NCI-H2107 treated with DMSO at 0.1 percent for 48 hours (cell line): ENCODE data around the gene ADAP2.
"Not testable (repeated sequence)": the region's sequence is repeated elsewhere in the genome, so short reads cannot be mapped to it uniquely, and the experiment has no call there.

Experiments used
- DNase-seq: peaks from one replicate; lab custom pipeline; 2025; ENCODE audit not compliant: unreplicated experiment; lab: John Stamatoyannopoulos, UW

ADAP2 gene

DNA sequence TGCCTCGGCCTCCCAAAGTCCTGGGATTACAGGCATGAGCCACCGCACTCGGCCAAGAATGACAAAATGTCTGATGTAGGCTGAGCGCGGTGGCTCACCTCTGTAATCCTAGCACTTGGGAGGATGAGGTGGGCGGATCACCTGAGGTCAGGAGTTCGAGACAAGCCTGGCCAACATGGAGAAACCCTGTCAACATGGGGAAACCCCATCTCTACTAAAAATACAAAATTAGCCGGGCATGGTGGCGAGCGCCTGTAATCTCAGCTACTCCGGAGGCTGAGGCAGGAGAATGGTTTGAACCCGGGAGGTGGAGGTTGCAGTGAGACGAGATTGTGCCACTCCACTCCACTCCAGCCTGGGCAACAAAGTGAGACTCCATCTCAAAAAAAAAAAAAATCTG is 46.2 kb downstream of the ADAP2 start:
- not testable (repeated sequence) for DNase-seq

DNA sequence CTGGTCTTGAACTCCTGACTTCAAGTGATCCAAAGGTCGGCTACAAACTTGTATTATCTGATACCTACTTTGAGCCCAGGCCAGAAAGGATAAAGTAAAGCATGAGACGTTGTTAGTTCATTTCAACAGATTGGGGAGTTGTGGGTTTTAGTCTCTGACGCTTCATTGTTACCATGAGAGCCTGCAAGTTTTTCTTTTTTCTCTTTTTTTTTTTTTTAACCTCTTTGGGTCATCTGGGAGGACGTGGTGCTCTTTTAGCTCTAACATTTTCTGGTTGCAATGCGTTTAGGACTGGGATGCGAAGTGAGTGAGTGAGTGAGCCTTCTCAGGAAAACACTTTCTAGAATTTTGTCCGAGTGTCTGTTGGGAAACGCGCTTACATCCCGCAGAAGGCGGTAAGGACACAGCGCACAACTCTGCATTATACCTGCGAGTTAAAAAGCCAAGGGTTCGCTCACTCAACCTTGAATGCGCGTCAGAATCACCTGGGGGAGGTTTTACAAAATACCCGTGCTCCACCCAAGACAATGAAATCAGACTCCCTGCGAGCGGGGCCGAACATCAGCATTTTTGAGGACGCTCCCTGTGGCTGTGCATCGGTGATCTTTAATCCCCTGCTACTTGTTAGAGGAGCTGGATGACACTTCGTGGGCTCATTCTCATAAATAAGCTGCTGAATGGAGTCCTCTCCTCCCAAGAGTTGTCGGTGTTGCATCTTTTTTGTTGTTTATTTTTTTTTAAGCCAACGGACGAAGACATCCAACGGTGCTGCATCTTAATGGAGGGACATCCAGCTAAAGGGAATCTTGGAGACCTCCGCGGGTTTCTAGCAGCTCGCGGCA is 48.5 kb downstream of the ADAP2 start:
- DNase-seq, result peak; percentile 28

DNA sequence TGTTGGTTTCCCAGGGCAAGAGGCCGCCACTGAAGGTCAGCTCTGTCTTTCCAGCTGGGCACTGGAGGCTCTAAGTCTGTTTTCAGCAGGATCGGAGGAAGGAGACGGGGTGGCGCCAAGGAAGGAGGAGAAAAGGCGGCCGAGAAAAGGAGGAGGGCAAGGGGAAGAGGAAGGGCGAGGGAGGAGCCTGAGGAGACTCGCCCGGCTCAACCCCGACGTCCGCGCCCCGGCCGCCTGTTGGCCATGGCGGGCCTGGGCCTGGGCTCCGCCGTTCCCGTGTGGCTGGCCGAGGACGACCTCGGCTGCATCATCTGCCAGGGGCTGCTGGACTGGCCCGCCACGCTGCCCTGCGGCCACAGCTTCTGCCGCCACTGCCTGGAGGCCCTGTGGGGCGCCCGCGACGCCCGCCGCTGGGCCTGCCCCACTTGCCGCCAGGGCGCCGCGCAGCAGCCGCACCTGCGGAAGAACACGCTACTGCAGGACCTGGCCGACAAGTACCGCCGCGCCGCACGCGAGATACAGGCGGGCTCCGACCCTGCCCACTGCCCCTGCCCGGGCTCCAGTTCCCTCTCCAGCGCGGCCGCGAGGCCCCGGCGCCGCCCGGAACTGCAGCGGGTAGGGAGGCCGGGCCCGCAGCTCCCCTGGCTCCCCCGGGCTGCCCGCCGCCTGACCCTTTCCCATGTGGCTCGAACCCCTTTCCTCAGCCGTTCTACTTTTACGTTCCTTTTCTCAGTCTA is 49.3 kb downstream of the ADAP2 start, which contains the start of gene RNF135:
Gene RNF135 (plus strand): TSS at position 209 of the 737 bp plus-strand sequence. CDS start 35 bp downstream, at position 244.
- peak; percentile 28 for DNase-seq

DNA sequence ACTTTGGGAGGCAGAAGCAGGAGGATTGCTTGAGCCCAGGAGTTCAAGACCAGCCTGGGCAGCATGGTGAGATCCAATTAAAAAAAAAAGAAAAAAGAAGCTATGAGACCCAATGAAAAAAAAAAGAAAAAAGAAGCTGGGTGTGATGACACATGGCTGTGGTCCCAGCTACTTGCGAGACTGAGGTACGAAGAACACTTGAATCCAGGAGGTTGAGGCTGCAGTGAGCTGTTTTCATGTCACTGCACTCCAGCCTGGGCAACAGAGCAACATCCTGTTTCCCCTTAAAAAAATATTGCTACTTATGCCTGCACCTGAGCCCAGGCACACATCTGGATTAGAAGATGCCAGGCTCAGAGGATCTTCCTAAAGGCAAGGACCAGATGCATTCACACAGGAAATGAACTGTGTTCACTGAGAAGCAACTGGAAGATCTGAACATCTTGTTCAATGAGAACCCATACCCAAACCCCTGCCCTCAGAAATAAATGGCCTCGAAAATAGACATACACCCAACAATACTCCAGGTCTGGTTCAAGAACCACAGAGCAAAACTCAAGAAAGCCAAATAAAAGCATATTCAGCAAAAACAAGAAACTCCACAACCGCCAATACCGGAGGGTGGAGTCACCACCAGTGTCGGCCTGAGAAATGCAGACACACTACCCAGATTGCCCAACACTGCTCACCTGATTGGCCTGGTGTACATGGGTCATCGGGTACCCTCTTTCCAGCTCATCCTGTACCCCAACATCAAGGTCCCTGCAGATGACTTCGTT is 53.5 kb downstream of the ADAP2 start:
- no peak for DNase-seq

DNA sequence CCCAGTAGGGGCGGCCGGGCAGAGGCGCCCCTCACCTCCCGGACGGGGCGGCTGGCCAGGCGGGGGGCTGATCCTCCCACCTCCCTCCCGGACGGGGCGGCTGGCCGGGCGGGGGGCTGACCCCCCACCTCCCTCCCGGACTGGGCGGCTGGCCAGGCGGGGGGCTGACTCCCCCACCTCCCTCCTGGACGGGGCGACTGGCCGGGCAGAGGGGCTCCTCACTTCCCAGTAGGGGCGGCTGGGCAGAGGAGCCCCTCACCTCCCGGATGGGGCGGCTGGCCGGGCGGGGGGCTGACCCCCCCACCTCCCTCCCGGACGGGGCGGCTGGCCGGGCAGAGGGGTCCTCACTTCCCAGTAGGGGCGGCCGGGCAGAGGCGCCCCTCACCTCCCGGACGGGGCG is 58.2 kb downstream of the ADAP2 start:
- not testable (repeated sequence) for DNase-seq

DNA sequence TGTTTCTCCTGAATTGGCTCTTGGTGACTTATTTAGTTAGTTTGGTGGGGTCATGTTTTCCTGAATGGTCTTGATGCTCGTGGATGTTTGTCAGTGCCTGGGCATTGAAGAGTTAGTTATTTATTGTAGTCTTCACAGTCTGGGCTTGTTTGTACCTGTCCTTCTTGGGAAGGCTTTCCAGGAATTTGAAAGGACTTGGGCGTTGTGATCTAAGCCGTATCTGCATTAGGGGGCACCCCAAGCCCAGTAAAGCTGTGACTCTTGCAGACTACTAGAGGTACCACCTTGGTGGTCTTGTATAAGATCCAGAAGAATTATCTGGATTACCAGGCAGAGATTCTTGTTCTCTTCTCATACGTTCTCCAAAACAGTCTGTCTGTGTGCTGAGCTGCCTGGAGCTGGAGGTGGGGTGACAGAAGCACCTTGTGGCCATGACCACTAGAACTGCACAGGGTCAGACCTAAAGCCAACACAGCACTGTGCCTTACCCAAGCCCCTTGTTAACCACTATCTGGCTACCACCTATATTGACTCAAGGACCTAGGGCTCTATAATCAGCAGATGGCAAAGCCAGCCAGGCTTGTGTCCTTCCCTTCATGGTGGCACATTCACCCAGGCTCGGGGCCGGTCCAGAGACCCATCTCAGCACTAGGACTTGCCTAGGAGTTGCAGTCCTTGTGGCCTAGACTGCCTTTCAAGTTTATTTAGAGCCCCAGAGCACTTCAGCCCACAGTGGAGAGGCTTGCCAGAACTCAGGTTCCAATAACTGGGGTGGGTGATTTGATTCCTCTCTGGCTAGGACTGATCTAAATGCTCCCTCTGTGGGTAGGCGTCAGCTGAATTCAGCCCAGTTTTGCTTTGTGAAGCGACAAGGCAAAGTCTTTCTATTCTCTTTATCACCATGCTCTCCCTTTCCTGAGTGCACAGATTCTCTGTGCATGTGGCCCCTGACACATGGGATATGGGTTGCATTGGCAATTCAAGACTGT is 60.1 kb downstream of the ADAP2 start:
- DNase-seq, result no peak

DNA sequence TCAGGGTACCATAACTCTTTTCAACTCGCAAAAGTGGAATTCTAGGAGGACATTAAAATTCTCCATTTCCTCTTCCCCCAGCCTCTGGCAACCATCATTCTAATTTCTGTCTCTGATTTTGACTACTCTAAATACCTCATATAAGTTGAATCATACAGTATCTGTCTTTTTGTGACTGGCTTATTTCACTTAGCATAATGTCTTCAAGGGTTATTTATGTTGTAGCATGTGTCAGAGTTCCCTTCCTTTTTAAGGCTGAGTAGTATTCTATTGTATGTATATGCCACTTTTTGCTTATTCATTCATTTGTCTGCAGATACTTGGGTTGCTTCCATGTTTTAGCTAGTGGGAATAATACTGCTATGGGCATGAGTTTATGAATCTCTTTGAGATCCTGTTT is 61.1 kb downstream of the ADAP2 start:
- DNase-seq, result no peak

DNA sequence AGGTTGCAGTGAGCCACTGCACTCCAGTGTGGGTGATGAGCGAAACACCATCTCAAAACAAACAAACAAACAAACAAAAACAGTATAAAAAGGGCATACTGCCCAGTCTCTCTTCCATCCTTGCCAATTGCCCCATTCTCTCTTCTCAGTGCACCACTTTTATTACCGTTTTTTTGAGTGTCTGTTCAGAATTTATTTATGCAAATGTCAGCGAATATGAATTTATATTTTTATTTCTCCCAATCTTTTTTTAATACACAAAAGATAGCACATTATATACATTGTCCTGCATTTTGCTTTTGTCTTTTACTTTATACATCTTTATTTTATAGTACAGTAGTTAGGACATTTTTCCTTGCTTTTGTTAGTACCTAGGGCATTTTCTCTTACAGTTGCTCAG is 68.7 kb downstream of the ADAP2 start:
- no peak for DNase-seq

DNA sequence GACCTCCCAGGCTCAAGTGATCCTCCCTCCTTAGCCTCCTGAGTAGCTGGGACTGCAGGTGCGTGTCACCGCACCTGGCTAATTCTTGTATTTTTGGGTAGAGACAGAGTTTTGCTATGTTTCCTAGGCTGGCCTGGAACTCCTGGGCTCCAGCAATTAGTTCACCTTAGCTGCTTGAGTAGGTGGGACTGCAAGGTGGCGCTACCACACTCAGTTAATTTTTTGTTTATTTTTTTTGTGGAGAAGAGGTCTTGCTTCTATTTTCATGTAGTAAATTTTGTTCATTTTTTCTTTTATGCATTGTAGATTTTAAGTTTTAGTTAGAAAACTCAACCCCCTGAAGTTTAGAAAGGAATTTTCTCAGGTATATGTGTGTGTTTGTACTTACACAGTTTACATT is 70.8 kb downstream of the ADAP2 start:
- no peak for DNase-seq

DNA sequence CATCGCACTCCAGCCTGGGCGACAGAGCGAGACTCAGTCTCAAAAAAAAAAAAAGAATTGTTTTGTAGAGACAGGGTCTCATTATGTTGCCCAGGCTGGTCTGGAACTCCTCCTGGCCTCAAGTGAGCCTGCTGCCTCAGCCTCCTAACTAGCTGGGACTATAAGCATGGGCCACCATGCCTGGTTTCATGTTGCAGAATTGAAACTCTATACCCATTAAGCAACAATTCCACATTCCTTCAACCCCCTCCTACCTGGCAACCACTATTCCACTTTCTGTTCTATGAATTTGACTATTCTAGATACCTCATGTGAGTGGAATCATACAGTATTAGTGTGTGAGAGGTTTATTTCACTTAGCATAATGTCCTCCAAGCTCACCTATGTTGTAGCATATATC is 73.6 kb downstream of the ADAP2 start:
- no peak for DNase-seq

DNA sequence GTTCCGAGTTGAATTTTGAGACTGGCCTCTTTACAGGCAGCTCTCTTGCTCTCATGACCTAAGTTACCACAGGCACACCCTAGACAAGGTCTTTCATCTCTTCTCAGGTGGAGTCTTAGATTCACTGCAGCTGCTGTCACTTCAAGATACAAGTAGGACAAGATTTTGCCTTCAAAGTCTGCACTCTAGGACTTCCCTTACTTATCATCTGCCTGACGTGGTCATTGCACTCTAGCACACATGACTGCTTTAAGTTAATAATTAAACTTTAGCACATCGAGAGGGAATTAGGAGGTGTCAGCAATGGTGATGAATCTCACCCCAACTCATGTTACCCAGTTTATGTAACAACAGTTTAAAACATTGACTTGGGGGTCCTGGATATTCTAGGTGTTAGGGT is 74.7 kb downstream of the ADAP2 start:
- no peak for DNase-seq

DNA sequence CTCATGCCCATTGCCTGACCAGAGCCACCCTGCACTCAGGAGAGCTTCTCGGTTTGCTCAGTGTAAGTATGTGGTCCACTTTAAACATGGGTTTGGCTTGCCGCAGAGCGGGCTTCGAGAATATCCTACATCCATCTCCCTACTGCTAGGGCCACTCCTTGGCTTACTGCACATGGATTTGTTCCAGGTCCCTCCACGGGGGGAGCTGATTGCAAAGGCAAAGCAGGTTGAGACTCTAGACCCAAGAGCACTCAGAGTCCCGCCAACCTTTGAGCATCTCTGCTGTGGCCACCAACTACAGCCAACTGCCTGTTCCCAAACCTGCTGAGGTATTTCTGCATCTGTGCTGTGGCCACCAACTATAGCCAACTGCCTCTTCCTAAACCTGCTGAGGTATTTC is 75.5 kb downstream of the ADAP2 start:
- DNase-seq, result no peak

DNA sequence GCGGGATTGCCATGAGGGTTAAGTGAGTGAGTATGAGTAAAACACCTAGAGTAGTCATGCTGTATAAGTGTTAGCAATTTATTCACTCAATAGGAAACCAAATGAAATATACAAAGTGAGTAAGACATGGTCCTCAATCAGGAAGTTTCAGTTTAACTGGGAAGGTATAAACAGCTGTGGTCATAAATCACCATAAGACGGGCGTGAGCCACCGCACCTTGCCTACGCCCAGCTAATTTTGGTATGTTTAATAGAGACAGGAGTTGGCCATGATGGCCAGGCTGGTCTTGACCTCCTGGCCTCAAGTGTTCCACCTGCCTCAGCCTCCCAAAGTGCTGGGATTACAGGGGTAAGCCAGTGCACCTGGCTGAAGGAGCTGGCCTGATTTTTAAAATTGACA is 76.1 kb downstream of the ADAP2 start:
- no peak for DNase-seq

DNA sequence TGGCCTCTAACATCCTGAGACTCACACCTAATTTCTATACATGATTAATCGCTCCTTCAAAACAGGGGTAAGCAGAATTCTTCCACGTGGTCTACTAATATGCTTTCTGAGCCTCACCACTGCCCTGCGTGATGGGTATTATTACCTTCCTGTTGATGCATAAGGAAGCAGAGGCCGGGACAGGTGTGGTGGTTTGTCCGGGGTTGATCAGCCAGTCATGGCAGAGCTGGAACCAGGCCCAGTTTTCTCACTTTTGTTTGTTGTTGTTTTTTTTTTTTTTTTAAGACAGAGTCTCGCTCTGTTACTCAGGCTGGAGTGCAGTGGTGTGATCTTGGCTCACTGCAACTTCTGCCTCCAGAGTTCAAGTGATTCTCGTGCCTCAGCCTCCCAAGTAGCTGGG is 80.3 kb downstream of the ADAP2 start:
- no peak for DNase-seq

DNA sequence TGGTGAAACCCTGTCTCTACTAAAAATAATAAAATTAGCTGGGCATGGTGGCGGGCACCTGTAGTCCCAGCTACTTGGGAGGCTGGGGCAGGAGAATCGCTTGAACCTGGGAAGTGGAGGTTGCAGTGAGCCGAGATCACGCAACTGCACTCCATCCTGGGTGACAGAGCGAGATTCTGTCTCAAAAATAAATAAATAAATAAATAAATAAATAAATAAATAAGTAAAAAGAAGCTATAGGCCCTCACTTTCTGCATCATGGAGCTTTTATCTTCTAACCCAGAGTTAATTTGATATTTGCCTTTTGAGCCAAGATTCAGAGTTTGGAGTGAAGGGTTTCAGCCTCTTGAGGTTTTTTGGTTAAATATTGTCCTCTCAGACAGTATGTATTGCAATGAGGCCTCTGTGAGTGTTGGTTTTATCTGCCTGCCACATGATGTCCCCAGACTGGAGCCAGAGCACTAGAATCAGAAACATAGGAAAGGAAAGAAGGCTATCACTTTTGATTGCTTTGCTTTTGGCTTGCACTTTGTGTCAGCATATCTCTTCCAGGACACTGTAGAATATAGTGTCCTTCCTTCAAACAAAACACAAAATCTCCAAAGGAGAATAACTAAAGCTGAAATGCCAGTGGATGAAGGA is 81.6 kb downstream of the ADAP2 start:
- DNase-seq, result no peak

DNA sequence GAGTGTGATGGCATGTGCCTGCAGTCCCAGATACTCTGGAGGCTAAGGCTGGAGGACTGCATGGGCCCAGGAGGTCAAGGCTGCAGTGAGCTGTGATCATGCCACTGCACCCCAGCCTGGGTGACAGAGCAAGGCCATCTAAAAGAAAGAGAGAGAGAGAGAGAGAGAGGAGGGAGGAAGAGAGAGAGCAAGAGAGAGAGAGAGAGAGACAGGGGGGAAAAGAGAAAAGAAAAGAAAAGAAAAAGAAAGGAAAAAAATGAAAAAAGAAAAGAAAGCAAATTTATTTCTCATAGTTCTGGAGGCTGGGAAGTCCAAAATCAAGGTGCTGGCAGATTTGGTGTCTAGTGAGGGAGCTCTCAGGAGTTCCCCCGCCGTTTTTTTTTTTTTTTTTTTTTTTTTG is 82.4 kb downstream of the ADAP2 start:
- no peak for DNase-seq

DNA sequence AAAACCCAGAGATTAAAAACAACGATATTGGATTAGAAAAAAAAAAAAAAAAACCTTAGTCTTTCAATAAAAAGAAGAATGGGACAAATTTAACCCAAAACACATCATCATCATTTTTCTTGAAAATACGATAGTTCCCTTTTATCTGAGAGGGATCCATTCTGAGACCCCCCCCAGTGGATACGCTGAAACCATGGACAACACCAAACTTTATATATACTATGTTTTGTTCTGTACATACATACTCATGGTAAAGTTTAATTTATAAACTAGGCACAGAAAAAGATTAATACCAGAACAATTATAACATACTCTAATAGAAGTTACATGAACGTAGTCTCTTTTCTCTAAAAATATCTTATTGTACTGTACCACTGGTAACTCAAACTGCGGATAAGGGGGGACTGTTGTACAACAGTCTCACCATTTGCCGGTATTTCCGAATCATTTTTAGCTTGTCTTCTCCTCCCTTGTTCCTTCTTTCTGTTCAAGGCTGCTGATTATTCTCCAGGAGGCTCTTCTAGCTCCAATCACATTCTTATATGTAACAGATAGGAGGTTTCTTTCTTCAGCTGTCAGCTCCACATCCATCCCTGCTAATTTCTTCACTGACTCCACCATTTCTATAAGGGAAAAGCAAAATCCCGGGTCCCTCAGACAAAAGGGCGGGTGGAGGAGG is 86.1 kb downstream of the ADAP2 start:
- no peak for DNase-seq

DNA sequence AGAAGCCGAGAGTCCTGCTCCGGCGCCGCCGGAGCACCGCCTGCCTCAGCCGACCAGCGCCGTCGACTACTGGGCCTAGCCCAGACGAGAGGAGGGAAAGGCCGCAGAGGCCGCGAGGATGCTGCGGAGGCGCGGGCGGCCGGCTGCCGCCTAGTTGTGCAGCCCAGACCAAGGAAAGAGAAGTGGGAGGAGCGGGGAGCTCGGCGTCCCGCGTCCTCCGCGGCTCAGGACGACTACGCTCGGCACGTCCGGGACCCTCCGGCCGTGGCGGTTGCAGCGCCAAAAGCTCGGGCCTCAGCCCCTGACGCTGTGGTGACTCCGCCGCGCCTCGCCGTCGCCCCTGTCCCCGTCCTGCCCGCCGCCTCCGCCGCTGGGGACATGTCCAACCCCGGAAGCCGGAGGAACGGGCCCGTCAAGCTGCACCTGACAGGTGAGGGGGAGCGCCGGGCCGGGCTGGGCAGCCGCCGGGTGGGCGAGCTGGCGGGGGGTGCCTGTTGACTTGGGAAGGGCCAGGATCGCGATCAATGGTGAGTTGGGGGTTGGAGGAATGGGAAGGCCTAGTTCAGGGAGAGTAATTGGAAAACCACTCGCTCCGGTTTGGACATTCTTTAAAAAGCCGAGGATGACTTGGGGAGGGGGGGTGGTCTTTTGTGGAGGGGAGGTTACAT is 86.8 kb downstream of the ADAP2 start:
- peak; percentile 19 for DNase-seq
